Retinal pigment epithelial cell (primary cell): Measurements from ENCODE around the gene DHX32.

Experiments
- DNase-seq: peaks from one replicate; pipeline ENCODE4 v3.0.0-alpha.2; 2010; ENCODE audit warnings: low read depth
- H3K4me3 ChIP-seq: 2 replicates; pipeline ENCODE4 v1.5.1; 2011; ENCODE audit warnings: mild to moderate bottlenecking, low read length, control low read depth, moderate library complexity
- CTCF ChIP-seq: conservative IDR thresholded peaks from 2 replicates; pipeline ENCODE4 v1.5.1; 2011; ENCODE audit warnings: low read depth, low read length, control low read depth, inconsistent platforms

Gene DHX32

DNA sequence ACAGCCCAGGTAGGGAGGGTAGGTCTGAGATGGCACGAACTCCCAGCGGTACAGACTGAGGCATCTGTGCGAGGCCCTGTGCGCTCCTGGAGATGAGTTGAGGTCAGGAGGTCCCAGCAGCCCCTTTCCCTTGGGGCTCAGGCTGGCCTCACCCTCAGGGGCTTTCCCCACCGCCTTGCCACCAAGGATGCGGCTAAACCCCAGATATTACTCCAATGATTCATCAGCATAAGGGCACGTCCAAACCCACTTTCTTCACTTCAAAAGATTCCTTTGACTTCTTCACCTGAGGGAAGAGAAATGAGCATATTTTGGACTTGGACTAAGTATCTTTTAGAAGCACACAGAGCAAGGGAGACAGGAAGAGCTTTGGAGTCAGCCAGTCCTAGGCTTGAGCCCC lies 78.4 kb downstream of the DHX32 start:
- no peak for DNase-seq
- no peak overlapping the region for H3K4me3 ChIP-seq
- no peak for TF ChIP-seq CTCF

DNA sequence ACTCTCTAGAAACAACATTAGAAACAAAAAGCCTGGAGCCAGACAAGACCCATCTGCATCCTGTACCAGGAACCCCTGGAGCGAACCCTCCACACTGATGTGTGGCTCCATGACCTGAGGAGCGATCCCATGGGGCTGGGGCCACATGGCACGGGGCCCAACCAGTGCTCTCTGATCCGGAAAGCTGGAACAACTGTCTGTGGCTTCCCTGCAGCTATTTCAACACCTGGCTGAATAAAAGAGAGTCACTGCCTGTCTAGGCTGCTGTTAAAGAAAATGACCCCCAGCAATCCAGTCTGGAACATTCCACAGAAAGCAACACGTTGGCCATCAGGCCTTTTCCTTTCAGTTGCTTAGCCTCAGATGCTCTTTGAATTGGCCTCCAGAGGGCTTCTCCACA lies 79.0 kb downstream of the DHX32 start:
- no peak for TF ChIP-seq CTCF
- DNase-seq: no peak

DNA sequence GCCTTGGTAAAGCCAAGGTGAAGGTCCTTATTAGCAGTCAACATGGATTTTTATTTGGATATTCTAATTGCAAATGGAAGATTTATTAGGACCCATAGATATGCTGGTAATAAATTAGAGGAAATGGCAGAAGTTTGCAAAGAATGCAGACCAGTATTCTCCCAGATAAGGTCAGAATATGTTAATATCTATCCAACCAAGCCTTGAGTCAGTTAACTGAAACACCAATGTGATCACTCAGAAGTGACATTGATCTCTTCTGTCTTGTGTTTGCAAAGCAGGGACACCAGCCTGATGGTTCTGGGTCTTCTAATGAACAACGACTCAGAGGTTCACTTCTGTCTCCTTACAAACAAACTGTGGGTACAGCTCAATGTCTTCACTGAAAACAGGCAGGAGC lies 79.5 kb downstream of the DHX32 start:
- TF ChIP-seq CTCF: no peak
- DNase-seq: no peak
- no peak overlapping the region for H3K4me3 ChIP-seq

More for the DNA sequence above, 79.0 kb downstream of the DHX32 start:
- no peak overlapping the region for H3K4me3 ChIP-seq

DNA sequence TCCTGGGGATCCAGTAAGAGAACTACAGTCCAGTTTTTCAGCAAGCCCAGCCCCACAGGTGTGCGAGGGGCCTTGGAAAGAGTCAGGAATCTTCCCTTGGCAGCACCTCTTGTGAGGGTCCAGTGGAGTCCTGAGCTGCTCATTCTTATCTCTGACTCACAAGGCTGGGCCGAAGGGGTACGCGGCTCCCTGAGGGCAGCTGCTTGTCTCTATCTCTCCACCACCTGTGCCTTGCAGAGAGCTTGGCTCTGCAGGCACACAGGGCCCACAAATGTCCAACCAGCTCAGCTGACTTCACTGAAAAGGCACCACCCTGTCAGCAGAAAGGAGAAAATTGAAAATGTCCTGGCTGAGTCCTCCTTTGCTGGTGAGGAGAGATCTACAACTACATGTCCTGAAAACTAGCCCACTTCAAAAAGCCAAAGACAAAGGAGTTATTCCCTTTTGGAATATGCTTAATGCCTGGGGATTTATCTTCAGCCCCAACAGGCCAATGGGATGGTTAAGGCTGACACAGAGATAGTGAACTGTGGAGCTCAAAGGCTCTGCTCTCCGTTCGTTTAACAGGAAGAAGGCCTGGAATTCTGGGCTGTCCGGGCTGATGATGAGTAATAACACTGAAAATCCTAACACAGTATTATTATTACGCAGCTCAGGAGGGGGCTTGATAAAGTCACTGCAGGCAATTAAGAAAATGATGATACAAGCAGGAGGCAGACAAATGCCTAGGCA lies 81.5 kb downstream of the DHX32 start:
- no peak overlapping the region for H3K4me3 ChIP-seq
- TF ChIP-seq CTCF: no peak
- DNase-seq: no peak

DNA sequence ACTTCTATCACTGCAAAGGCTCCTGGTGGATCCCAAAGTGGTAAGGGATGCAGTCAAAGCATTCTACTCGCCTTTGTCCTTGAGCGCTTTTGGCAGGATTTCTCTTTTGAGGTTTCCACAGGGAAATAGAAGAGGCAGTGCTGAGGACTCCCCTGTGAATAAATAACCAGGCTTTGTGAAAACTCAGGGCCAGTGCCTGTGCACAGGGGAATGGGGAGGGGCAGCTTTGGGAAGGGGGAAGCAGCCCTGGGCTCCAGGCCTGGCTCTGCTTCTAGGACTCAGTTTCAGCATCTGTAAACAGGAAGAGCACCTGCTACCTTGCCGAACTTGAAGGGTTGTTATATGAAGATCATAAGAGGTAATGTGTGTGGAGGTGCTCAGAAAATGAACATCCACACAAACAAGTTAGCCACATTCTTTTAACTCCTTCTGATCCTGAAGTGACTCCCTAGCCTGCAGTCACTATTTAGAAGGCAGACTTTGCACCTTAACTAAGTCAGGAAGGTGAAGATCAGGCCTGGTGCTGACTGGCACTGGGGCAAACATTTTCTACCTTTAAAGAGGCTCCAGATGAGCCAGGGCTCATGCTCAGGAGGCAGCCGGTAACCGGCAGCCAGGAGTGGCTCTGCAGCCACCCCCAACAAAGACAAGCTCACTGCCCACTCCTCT lies 83.0 kb downstream of the DHX32 start:
- H3K4me3 ChIP-seq: no peak overlapping the region
- no peak for DNase-seq
- TF ChIP-seq CTCF: no peak

DNA sequence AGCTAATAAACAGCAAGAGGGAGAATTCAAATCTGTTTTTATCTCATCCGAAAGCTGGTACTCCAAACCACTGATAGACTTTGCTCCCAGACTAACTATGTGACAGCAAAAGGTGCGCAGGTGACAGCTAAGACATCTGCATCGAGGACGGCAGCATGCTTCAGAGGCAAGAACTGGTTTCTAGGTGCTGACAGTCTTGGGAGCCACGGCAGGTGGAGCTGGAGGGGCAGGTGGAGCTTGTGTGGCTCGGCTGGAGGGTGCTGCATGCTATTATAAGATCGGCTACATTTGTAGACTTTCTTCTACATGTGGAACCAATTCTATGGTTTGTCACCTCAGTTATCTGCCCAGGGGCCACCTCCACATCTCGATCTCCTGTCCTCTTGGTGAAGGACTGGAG lies 83.7 kb downstream of the DHX32 start:
- no peak for DNase-seq
- H3K4me3 ChIP-seq: no peak overlapping the region
- no peak for TF ChIP-seq CTCF

- no peak for DNase-seq
- no peak for TF ChIP-seq CTCF
- H3K4me3 ChIP-seq: no peak overlapping the region
Observed at GRCh38 chr10:125795637-125796190, 85.4 kb downstream of the DHX32 start.
